Upper lobe of left lung (tissue), 4 donors: ENCODE results near the gene DGKG.

Experiments used
- EP300 ChIP-seq, 4 donors: sonication (generic); formaldehyde crosslinking; IDR thresholded peaks; one replicate each; pipeline ENCODE4 v1.5.1; 2017; ENCODE audit warnings: antibody characterized with exemption in 4 of 4, control low read depth in 2 of 4
- POLR2A ChIP-seq, 4 donors: fragments of 450-650 bp; IDR thresholded peaks; one replicate each; pipeline ENCODE4 v1.5.1; 2016 to 2017; ENCODE audit warnings: antibody characterized with exemption in 4 of 4, mild to moderate bottlenecking in 2 of 4
- POLR2AphosphoS5 ChIP-seq, 2 donors: sonication (generic); formaldehyde crosslinking; IDR thresholded peaks; one replicate each; pipeline ENCODE4 v1.5.1; 2017; ENCODE audit warnings: antibody characterized with exemption in 2 of 2
- TF ChIP-seq, protein P1 (sequence below), 6 experiments: fragments of 450-650 bp in 4 of 6; fragments of 200-600 bp in 2 of 6; sonication (generic) in 2 of 6; IDR thresholded peaks; one replicate each; pipeline ENCODE4 v1.5.1; 2016 to 2019; ENCODE audit warnings: antibody characterized with exemption in 6 of 6

DNA sequence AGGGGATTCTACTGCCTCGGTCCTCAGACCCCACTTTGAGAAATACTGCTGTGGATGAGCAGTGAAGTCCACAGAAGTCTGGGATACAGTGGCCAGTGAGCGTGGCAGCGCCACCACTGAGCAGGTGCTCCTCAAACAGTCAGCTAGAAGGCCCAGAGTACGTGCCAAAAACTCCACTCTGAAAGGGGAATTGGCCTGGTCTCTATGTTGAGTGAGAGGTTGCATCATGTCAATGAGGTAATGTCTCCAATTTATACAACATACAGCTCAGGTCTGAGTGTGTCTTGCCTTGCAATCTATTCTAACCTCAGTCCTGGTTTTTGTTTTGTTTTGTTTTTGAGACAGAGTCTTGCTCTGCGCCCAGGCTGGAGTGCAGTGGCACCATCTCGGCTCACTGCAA, 199.8 kb downstream of the DGKG start:
- TF ChIP-seq, protein P1, sequence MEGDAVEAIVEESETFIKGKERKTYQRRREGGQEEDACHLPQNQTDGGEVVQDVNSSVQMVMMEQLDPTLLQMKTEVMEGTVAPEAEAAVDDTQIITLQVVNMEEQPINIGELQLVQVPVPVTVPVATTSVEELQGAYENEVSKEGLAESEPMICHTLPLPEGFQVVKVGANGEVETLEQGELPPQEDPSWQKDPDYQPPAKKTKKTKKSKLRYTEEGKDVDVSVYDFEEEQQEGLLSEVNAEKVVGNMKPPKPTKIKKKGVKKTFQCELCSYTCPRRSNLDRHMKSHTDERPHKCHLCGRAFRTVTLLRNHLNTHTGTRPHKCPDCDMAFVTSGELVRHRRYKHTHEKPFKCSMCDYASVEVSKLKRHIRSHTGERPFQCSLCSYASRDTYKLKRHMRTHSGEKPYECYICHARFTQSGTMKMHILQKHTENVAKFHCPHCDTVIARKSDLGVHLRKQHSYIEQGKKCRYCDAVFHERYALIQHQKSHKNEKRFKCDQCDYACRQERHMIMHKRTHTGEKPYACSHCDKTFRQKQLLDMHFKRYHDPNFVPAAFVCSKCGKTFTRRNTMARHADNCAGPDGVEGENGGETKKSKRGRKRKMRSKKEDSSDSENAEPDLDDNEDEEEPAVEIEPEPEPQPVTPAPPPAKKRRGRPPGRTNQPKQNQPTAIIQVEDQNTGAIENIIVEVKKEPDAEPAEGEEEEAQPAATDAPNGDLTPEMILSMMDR (IDR thresholded peaks at IDR 0.05): no peak
- TF ChIP-seq POLR2A (IDR thresholded peaks at IDR 0.05) (no peak), POLR2AphosphoS5 (IDR thresholded peaks at IDR 0.05) (no peak), EP300 (IDR thresholded peaks at IDR 0.05) (no peak)
